Transverse colon (tissue), 4 donors: Measurements from ENCODE around the gene REV3L.

Source experiments
- EP300 ChIP-seq: sonication (generic); formaldehyde crosslinking; IDR thresholded peaks from one replicate; pipeline ENCODE4 v1.6.1; 2017; ENCODE audit warnings: antibody characterized with exemption, low read depth
- POLR2A ChIP-seq: fragments of 450-650 bp; IDR thresholded peaks from one replicate; pipeline ENCODE4 v1.6.1; 2016; ENCODE audit warnings: antibody characterized with exemption, mild to moderate bottlenecking, moderate library complexity
- POLR2AphosphoS5 ChIP-seq, 3 donors: sonication (generic); formaldehyde crosslinking; IDR thresholded peaks; one replicate each; pipeline ENCODE4 v1.6.1; 2016; ENCODE audit warnings: antibody characterized with exemption in 3 of 3
- TF ChIP-seq, protein P1 (sequence below), 5 experiments: fragments of 200-600 bp in 3 of 5; fragments of 450-650 bp in 2 of 5; sonication (generic) in 3 of 5; IDR thresholded peaks; 1 replicate in 2 of 5; 2 replicates in 3 of 5; pipeline ENCODE4 v1.5.1; 2016 to 2017; ENCODE audit warnings: antibody characterized with exemption in 5 of 5, inconsistent platforms in 3 of 5, mild to moderate bottlenecking in 2 of 5, moderate library complexity in 1 of 5

DNA sequence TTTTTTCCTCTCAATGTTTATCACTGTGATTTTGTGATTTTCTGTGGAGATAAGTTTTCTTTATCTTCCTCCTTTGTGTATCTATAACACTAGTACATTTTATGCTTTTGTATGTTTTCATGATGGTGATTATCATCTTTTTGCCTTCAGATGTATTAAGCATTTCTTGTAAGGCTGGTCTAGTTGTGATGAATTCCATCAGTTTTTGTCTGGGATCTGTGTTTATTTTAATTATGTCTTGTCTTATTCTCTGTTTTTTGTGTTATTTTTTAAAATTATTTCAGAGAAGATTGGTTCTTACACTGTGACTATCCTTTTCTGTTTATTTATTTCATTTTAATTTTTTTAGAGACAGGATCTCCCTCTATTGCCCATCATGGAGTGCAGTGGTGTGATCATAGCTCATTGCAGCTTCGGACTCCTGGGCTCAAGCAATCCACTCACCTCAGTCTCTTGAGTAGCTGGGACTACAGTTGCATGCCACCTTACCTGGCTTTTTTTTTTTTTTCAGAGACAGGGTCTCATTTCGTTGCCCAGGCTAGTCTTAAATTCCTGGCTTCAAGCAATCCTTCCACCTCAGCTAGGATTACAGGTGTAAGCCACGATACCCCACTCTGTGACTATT, 208.3 kb downstream of the REV3L start:
- TF ChIP-seq, protein P1, sequence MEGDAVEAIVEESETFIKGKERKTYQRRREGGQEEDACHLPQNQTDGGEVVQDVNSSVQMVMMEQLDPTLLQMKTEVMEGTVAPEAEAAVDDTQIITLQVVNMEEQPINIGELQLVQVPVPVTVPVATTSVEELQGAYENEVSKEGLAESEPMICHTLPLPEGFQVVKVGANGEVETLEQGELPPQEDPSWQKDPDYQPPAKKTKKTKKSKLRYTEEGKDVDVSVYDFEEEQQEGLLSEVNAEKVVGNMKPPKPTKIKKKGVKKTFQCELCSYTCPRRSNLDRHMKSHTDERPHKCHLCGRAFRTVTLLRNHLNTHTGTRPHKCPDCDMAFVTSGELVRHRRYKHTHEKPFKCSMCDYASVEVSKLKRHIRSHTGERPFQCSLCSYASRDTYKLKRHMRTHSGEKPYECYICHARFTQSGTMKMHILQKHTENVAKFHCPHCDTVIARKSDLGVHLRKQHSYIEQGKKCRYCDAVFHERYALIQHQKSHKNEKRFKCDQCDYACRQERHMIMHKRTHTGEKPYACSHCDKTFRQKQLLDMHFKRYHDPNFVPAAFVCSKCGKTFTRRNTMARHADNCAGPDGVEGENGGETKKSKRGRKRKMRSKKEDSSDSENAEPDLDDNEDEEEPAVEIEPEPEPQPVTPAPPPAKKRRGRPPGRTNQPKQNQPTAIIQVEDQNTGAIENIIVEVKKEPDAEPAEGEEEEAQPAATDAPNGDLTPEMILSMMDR (IDR thresholded peaks at IDR 0.05) = no peak
- TF ChIP-seq POLR2A (no peak), EP300 (no peak), POLR2AphosphoS5 (IDR thresholded peaks at IDR 0.05) (no peak)
